Liver (tissue), 9 donors: ENCODE data around the gene SHH. TPM values are rescaled to one million over a fixed set of nuclear protein-coding genes. Genes with fewer than 3 reads are reported as not detected.

Experiments
- DNase-seq: peaks from one replicate; pipeline ENCODE4 v3.0.0-alpha.2; 2017; ENCODE audit warnings: low spot score
- H3K27ac ChIP-seq, 2 donors: one replicate each; pipeline ENCODE4 v1.7.0; 2013; ENCODE audit warnings: inconsistent platforms in 2 of 2, low read length in 2 of 2, control low read depth in 1 of 2, low read depth in 1 of 2, mild to moderate bottlenecking in 1 of 2
- H3K27me3 ChIP-seq, 4 donors: one replicate each; pipeline versions ENCODE4 v1.6.1 to v1.7.0; 2013; ENCODE audit warnings: low read length in 3 of 4, inconsistent platforms in 1 of 4, mild to moderate bottlenecking in 1 of 4, moderate library complexity in 1 of 4; ENCODE audit not compliant: control insufficient read depth in 4 of 4, insufficient read depth in 4 of 4
- H3K36me3 ChIP-seq, 4 donors: one replicate each; pipeline versions ENCODE4 v1.6.1 to v1.7.0; 2013; ENCODE audit warnings: low read length in 3 of 4, mild to moderate bottlenecking in 3 of 4, low read depth in 1 of 4, moderate library complexity in 1 of 4; ENCODE audit not compliant: control insufficient read depth in 4 of 4, insufficient read depth in 3 of 4
- H3K4me1 ChIP-seq, 4 donors: one replicate each; pipeline versions ENCODE4 v1.6.1 to v1.7.0; 2013; ENCODE audit warnings: low read length in 3 of 4, mild to moderate bottlenecking in 3 of 4, moderate library complexity in 1 of 4; ENCODE audit not compliant: control insufficient read depth in 4 of 4, insufficient read depth in 4 of 4
- H3K4me3 ChIP-seq, 3 donors: one replicate each; pipeline versions ENCODE4 v1.6.1 to v1.7.0; 2013; ENCODE audit warnings: low read length in 3 of 3, control low read depth in 1 of 3, low read depth in 1 of 3, mild to moderate bottlenecking in 1 of 3
- H3K9ac ChIP-seq, 2 donors: one replicate each; pipeline ENCODE4 v1.7.0; 2013; ENCODE audit warnings: low read length in 2 of 2, mild to moderate bottlenecking in 2 of 2, moderate library complexity in 2 of 2, control low read depth in 1 of 2, low read depth in 1 of 2
- H3K9me3 ChIP-seq, 4 donors: one replicate each; pipeline versions ENCODE4 v1.6.1 to v1.7.0; 2013; ENCODE audit warnings: low read length in 3 of 4; ENCODE audit not compliant: control insufficient read depth in 4 of 4
- CTCF ChIP-seq: fragments of 150-350 bp; IDR thresholded peaks from 2 replicates; pipeline ENCODE4 v1.5.1; 2017; ENCODE audit warnings: improper control_type of control experiment, low read depth, low read length; ENCODE audit not compliant: missing input control
- EGR1 ChIP-seq, 2 donors: IDR thresholded peaks; 2 replicates each; pipeline ENCODE4 v1.6.1; 2016 to 2018; ENCODE audit warnings: antibody characterized with exemption in 2 of 2, low read depth in 2 of 2
- FOXA1 ChIP-seq: IDR thresholded peaks from 2 replicates; pipeline ENCODE4 v1.6.1; 2016; ENCODE audit warnings: antibody characterized with exemption
- FOXA2 ChIP-seq: IDR thresholded peaks from 2 replicates; pipeline ENCODE4 v1.6.1; 2016; ENCODE audit warnings: antibody characterized with exemption
- GABPA ChIP-seq, 2 donors: IDR thresholded peaks in 1 of 2; conservative IDR thresholded peaks in 1 of 2; 2 replicates each; pipeline ENCODE4 v1.6.1; 2016; ENCODE audit warnings: antibody characterized with exemption in 2 of 2, mild to moderate bottlenecking in 1 of 2, moderate library complexity in 1 of 2
- HNF4A ChIP-seq, 2 donors: conservative IDR thresholded peaks; 2 replicates each; pipeline ENCODE4 v1.6.1; 2016; ENCODE audit warnings: antibody characterized with exemption in 2 of 2, mild to moderate bottlenecking in 2 of 2
- HNF4G ChIP-seq: IDR thresholded peaks from 2 replicates; pipeline ENCODE4 v1.6.1; 2016; ENCODE audit warnings: antibody characterized with exemption
- JUND ChIP-seq, 2 donors: IDR thresholded peaks; 2 replicates each; pipeline ENCODE4 v1.6.1; 2016; ENCODE audit warnings: antibody characterized with exemption in 2 of 2
- NR2F2 ChIP-seq: IDR thresholded peaks from 2 replicates; pipeline ENCODE4 v1.6.1; 2016; ENCODE audit warnings: antibody characterized with exemption
- RAD21 ChIP-seq, 2 donors: IDR thresholded peaks; 2 replicates each; pipeline ENCODE4 v1.6.1; 2016; ENCODE audit warnings: antibody characterized with exemption in 2 of 2, mild to moderate bottlenecking in 2 of 2
- RXRA ChIP-seq, 2 donors: IDR thresholded peaks; 2 replicates each; pipeline ENCODE4 v1.6.1; 2017 to 2018; ENCODE audit warnings: antibody characterized with exemption in 2 of 2, mild to moderate bottlenecking in 1 of 2
- SP1 ChIP-seq: IDR thresholded peaks from 2 replicates; pipeline ENCODE4 v1.6.1; 2018; ENCODE audit warnings: antibody characterized with exemption, mild to moderate bottlenecking
- TAF1 ChIP-seq: conservative IDR thresholded peaks from 2 replicates; pipeline ENCODE4 v1.6.1; 2016; ENCODE audit warnings: antibody characterized with exemption, mild to moderate bottlenecking
- YY1 ChIP-seq: IDR thresholded peaks from 2 replicates; pipeline ENCODE4 v1.6.1; 2016; ENCODE audit warnings: antibody characterized with exemption, mild to moderate bottlenecking
- WGBS: extraction: QIAGEN DNeasy Blood & Tissue Kit; methylation state at CpG from one replicate; pipeline ENCODE4 v1.1.7; 2013; 5-methylcytosine and 5-hydroxymethylcytosine counted together
- polyA plus RNA-seq, 2 donors: library from polyadenylated mRNA; stranded (reverse) in 1 of 2; unstranded in 1 of 2; fragments of 200-250 nt in 1 of 2; fragments of >200 nt in 1 of 2; fragmentation: Nextera tagmentation in 1 of 2; extraction: Ambion mirVana in 1 of 2; gene quantifications; one replicate each; pipeline versions ENCODE4 v1.2.1 to v1.2.3, GENCODE V29; 2013 to 2015
- total RNA-seq, 2 donors: library from RNA; depleted of rRNA; stranded (reverse); fragments of >200 nt; gene quantifications; one replicate each; pipeline ENCODE4 v1.2.3, GENCODE V29; 2014
- TF ChIP-seq, protein P1 (sequence below): IDR thresholded peaks from 2 replicates; pipeline ENCODE4 v1.6.1; 2016; ENCODE audit warnings: antibody characterized with exemption
- TF ChIP-seq, protein P2 (sequence below): IDR thresholded peaks from 2 replicates; pipeline ENCODE4 v1.6.1; 2016; ENCODE audit warnings: antibody characterized with exemption, mild to moderate bottlenecking
- TF ChIP-seq, protein P3 (sequence below): IDR thresholded peaks from 2 replicates; pipeline ENCODE4 v1.6.1; 2016; ENCODE audit warnings: antibody characterized with exemption
- donor health status: healthy.
- donor health status: healthy.
- donor health status: healthy.
- donor health status: healthy.
- donor health status: healthy.

Gene SHH
- total and polyA plus RNA-seq, 4 donors = 3.9 to 10.0 (median 5.2) TPM

DNA sequence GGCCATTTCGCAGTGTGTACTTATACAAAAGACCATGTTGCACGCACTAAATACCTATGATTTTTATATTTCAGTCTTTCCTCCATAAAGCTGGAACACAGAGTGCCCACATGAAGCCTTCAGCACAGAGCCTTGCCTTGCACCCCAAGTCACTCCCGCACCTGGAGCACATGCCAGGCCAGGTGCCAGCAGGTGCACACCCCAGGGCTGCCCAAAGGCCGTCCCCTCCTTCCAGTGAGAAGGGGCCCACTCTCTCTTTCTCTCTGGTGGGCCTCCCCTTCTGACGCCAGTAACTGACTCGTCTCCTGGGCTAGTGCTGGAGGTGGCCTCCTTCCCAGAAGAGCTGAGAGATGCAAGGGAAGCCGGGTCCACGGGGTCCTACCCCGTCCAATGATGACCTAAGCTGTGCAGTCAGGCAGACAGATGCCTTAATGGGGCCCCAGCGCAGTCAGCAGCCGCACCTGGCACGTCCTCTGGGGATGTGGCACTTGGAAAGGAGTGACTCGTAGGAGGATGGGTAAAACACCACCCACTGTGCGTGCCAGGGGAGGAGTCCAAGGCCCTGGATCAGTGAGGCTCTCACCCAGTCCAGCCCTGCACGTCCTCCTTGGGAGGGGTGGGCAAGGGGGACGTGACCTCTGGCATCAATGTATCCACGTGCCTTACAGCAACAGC, 17.7 kb upstream of the SHH start:
- H3K4me3 ChIP-seq = no peak overlapping the region
- DNase-seq = no peak
- WGBS = 85% methylated on average over 17 of the region's 17 CpGs
- H3K9ac ChIP-seq = no peak overlapping the region
- H3K36me3 ChIP-seq = no peaks in the 10 kb centered on the region
- no peaks in the 10 kb centered on the region for H3K4me1 ChIP-seq
- H3K27me3 ChIP-seq = no peaks in the 10 kb centered on the region
- H3K9me3 ChIP-seq = no peaks in the 10 kb centered on the region
- H3K27ac ChIP-seq = no peak overlapping the region
- TF ChIP-seq RXRA (IDR thresholded peaks at IDR 0.05) (no peak), HNF4A (conservative IDR thresholded peaks at IDR 0.05) (no peak), YY1 (no peak), TAF1 (no peak), NR2F2 (no peak), FOXA1 (no peak), CTCF (no peak), FOXA2 (no peak), SP1 (no peak), RAD21 (IDR thresholded peaks at IDR 0.05) (no peak), GABPA (IDR thresholded peaks at IDR 0.05 in 1 of 2, conservative IDR thresholded peaks at IDR 0.05 in 1 of 2) (no peak), JUND (IDR thresholded peaks at IDR 0.05) (no peak), EGR1 (IDR thresholded peaks at IDR 0.05; ENCODE audit: low read depth in 2 of 2) (no peak), HNF4G (no peak)
- TF ChIP-seq, protein P1, sequence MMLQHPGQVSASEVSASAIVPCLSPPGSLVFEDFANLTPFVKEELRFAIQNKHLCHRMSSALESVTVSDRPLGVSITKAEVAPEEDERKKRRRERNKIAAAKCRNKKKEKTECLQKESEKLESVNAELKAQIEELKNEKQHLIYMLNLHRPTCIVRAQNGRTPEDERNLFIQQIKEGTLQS = no peak
- TF ChIP-seq, protein P2, sequence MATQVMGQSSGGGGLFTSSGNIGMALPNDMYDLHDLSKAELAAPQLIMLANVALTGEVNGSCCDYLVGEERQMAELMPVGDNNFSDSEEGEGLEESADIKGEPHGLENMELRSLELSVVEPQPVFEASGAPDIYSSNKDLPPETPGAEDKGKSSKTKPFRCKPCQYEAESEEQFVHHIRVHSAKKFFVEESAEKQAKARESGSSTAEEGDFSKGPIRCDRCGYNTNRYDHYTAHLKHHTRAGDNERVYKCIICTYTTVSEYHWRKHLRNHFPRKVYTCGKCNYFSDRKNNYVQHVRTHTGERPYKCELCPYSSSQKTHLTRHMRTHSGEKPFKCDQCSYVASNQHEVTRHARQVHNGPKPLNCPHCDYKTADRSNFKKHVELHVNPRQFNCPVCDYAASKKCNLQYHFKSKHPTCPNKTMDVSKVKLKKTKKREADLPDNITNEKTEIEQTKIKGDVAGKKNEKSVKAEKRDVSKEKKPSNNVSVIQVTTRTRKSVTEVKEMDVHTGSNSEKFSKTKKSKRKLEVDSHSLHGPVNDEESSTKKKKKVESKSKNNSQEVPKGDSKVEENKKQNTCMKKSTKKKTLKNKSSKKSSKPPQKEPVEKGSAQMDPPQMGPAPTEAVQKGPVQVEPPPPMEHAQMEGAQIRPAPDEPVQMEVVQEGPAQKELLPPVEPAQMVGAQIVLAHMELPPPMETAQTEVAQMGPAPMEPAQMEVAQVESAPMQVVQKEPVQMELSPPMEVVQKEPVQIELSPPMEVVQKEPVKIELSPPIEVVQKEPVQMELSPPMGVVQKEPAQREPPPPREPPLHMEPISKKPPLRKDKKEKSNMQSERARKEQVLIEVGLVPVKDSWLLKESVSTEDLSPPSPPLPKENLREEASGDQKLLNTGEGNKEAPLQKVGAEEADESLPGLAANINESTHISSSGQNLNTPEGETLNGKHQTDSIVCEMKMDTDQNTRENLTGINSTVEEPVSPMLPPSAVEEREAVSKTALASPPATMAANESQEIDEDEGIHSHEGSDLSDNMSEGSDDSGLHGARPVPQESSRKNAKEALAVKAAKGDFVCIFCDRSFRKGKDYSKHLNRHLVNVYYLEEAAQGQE = no peak
- TF ChIP-seq, protein P3, sequence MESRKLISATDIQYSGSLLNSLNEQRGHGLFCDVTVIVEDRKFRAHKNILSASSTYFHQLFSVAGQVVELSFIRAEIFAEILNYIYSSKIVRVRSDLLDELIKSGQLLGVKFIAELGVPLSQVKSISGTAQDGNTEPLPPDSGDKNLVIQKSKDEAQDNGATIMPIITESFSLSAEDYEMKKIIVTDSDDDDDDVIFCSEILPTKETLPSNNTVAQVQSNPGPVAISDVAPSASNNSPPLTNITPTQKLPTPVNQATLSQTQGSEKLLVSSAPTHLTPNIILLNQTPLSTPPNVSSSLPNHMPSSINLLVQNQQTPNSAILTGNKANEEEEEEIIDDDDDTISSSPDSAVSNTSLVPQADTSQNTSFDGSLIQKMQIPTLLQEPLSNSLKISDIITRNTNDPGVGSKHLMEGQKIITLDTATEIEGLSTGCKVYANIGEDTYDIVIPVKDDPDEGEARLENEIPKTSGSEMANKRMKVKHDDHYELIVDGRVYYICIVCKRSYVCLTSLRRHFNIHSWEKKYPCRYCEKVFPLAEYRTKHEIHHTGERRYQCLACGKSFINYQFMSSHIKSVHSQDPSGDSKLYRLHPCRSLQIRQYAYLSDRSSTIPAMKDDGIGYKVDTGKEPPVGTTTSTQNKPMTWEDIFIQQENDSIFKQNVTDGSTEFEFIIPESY = no peak
